ENCODE measurements around the gene PCDH9. TPM values are rescaled to one million over a fixed set of nuclear protein-coding genes. Genes with fewer than 3 reads are reported as not detected.
A peak's percentile ranks its signal among the peaks of the same experiment; 100 is the strongest.

The PCDH9 gene
- total RNA-seq, 1 donor from 2014 or later: 10.4 TPM

- H3K27me3 ChIP-seq (ENCODE audit: insufficient read depth, low read length): no peaks in the 10 kb centered on the region
- no peak overlapping the region for H3K27ac Mint-ChIP-seq (ENCODE audit: unreplicated experiment)
- no peaks in the 10 kb centered on the region for H3K9me3 ChIP-seq (ENCODE audit: insufficient read depth, low read depth, low read length)
- DNase-seq (ENCODE audit: low read depth): peak; percentile 24
- H3K79me2 ChIP-seq (ENCODE audit: insufficient read depth, low read length): no peaks in the 10 kb centered on the region
- no peaks in the 10 kb centered on the region for H4K20me1 ChIP-seq (ENCODE audit: insufficient read depth, low read length)
- H3K9me3 Mint-ChIP-seq (ENCODE audit: unreplicated experiment): no peaks in the 10 kb centered on the region
- no peaks in the 10 kb centered on the region for H3K36me3 ChIP-seq (ENCODE audit: insufficient read depth, low read length)
- H3K4me2 ChIP-seq (ENCODE audit: low read length): no peak overlapping the region
- no peak for FAIRE-seq
- H3K4me3 Mint-ChIP-seq (ENCODE audit: unreplicated experiment): no peak overlapping the region
- H3K27ac ChIP-seq (ENCODE audit: low read depth, low read length): no peak overlapping the region
- no peaks in the 10 kb centered on the region for H3K27me3 Mint-ChIP-seq (ENCODE audit: low read depth, unreplicated experiment)
- H2AFZ ChIP-seq (ENCODE audit: low read depth, low read length): no peak overlapping the region
- H3K4me1 Mint-ChIP-seq (ENCODE audit: low read depth, unreplicated experiment): peaks cover 7% of the 10 kb centered on the region
- no peaks in the 10 kb centered on the region for H3K4me1 ChIP-seq (ENCODE audit: insufficient read depth, low read length)
- no peak overlapping the region for H3K4me3 ChIP-seq (ENCODE audit: insufficient read depth, low read depth, low read length)
- no peak overlapping the region for H3K9ac ChIP-seq (ENCODE audit: low read length)
- no peaks in the 10 kb centered on the region for H3K36me3 Mint-ChIP-seq (ENCODE audit: low read depth, unreplicated experiment)
- TF ChIP-seq CTCF (IDR thresholded peaks at IDR 0.05; ENCODE audit: insufficient read depth, low read depth, low read length) (no peak), EZH2 (IDR thresholded peaks at IDR 0.05; ENCODE audit: insufficient read depth, low read length) (no peak)
These were observed 702.0 kb downstream of the PCDH9 start for GRCh38 chr13:66528180-66528579.

GRCh38 chr13:66520511-66521355, 709.4 kb downstream of the PCDH9 start:
- Histone ChIP-seq H3K4me3 (ENCODE audit: insufficient read depth, low read depth, low read length) (no peak overlapping the region), H3K27ac (ENCODE audit: low read depth, low read length) (no peak overlapping the region), H3K9ac (ENCODE audit: low read length) (no peak overlapping the region), H2AFZ (ENCODE audit: low read depth, low read length) (no peak overlapping the region), H3K36me3 (ENCODE audit: insufficient read depth, low read length) (no peaks in the 10 kb centered on the region), H3K4me2 (ENCODE audit: low read length) (no peak overlapping the region), H3K79me2 (ENCODE audit: insufficient read depth, low read length) (no peaks in the 10 kb centered on the region), H3K9me3 (ENCODE audit: insufficient read depth, low read depth, low read length) (no peaks in the 10 kb centered on the region), H3K4me1 (ENCODE audit: insufficient read depth, low read length) (no peaks in the 10 kb centered on the region), H4K20me1 (ENCODE audit: insufficient read depth, low read length) (no peaks in the 10 kb centered on the region), H3K27me3 (ENCODE audit: insufficient read depth, low read length) (no peaks in the 10 kb centered on the region)
- no peaks in the 10 kb centered on the region for H3K36me3 Mint-ChIP-seq (ENCODE audit: low read depth, unreplicated experiment)
- no peak overlapping the region for H3K4me3 Mint-ChIP-seq (ENCODE audit: unreplicated experiment)
- TF ChIP-seq CTCF (IDR thresholded peaks at IDR 0.05; ENCODE audit: insufficient read depth, low read depth, low read length): no peak
- no peak for TF ChIP-seq EZH2 (IDR thresholded peaks at IDR 0.05; ENCODE audit: insufficient read depth, low read length)
- FAIRE-seq (no peak), DNase-seq (ENCODE audit: low read depth) (peak; percentile 66)
- peaks cover 7% of the 10 kb centered on the region for H3K4me1 Mint-ChIP-seq (ENCODE audit: low read depth, unreplicated experiment)
- H3K27ac Mint-ChIP-seq (ENCODE audit: unreplicated experiment): no peak overlapping the region
- H3K27me3 Mint-ChIP-seq (ENCODE audit: low read depth, unreplicated experiment): no peaks in the 10 kb centered on the region
- no peaks in the 10 kb centered on the region for H3K9me3 Mint-ChIP-seq (ENCODE audit: unreplicated experiment)

GRCh38 chr13:66519259-66519658, 710.9 kb downstream of the PCDH9 start:
- H3K4me3 Mint-ChIP-seq (ENCODE audit: unreplicated experiment): no peak overlapping the region

More at GRCh38 chr13:66519259-66519658, 710.9 kb downstream of the PCDH9 start:
- Mint-ChIP-seq H3K9me3 (ENCODE audit: unreplicated experiment) (no peaks in the 10 kb centered on the region), H3K4me1 (ENCODE audit: low read depth, unreplicated experiment) (no peaks in the 10 kb centered on the region), H3K36me3 (ENCODE audit: low read depth, unreplicated experiment) (no peaks in the 10 kb centered on the region), H3K27ac (ENCODE audit: unreplicated experiment) (no peak overlapping the region), H3K27me3 (ENCODE audit: low read depth, unreplicated experiment) (no peaks in the 10 kb centered on the region)
- Histone ChIP-seq H3K36me3 (ENCODE audit: insufficient read depth, low read length) (no peaks in the 10 kb centered on the region), H3K9ac (ENCODE audit: low read length) (no peak overlapping the region), H3K4me3 (ENCODE audit: insufficient read depth, low read depth, low read length) (no peak overlapping the region), H2AFZ (ENCODE audit: low read depth, low read length) (no peak overlapping the region), H3K9me3 (ENCODE audit: insufficient read depth, low read depth, low read length) (no peaks in the 10 kb centered on the region), H4K20me1 (ENCODE audit: insufficient read depth, low read length) (no peaks in the 10 kb centered on the region), H3K27me3 (ENCODE audit: insufficient read depth, low read length) (no peaks in the 10 kb centered on the region), H3K27ac (ENCODE audit: low read depth, low read length) (no peak overlapping the region), H3K4me1 (ENCODE audit: insufficient read depth, low read length) (no peaks in the 10 kb centered on the region), H3K79me2 (ENCODE audit: insufficient read depth, low read length) (no peaks in the 10 kb centered on the region), H3K4me2 (ENCODE audit: low read length) (no peak overlapping the region)
- FAIRE-seq: no peak
- TF ChIP-seq CTCF (IDR thresholded peaks at IDR 0.05; ENCODE audit: insufficient read depth, low read depth, low read length): no peak
- TF ChIP-seq EZH2 (IDR thresholded peaks at IDR 0.05; ENCODE audit: insufficient read depth, low read length): no peak
- no peak for DNase-seq (ENCODE audit: low read depth)

All from astrocyte (in vitro differentiated cells and primary cell).